ENCODE data around the gene KCTD11.
A peak's percentile ranks its signal among the peaks of the same experiment; 100 is the strongest.

The KCTD11 gene

GRCh38 chr17:7318121-7318860, 33.7 kb upstream of the KCTD11 start:
- TF ChIP-seq CTCF (IDR thresholded peaks at IDR 0.05; ENCODE audit: low read depth, low read length) = no peak
- no peak for DNase-seq
- Histone ChIP-seq H3K9me3 (ENCODE audit: severe bottlenecking) (no peaks in the 10 kb centered on the region), H3K4me3 (ENCODE audit: low read depth, low read length) (no peak overlapping the region), H3K36me3 (peaks cover 80% of the 10 kb centered on the region), H3K27ac (no peak overlapping the region), H3K27me3 (ENCODE audit: insufficient read depth, low read depth, severe bottlenecking) (no peaks in the 10 kb centered on the region)

- no peak overlapping the region for H3K27ac ChIP-seq
- no peak overlapping the region for H3K4me3 ChIP-seq (ENCODE audit: low read depth, low read length)
- no peaks in the 10 kb centered on the region for H3K27me3 ChIP-seq (ENCODE audit: insufficient read depth, low read depth, severe bottlenecking)
- DNase-seq = no peak
- TF ChIP-seq CTCF (IDR thresholded peaks at IDR 0.05; ENCODE audit: low read depth, low read length) = no peak
- no peaks in the 10 kb centered on the region for H3K9me3 ChIP-seq (ENCODE audit: severe bottlenecking)
- peaks cover 84% of the 10 kb centered on the region for H3K36me3 ChIP-seq
Observed at GRCh38 chr17:7321466-7321865, 30.5 kb upstream of the KCTD11 start.

GRCh38 chr17:7322520-7323194, 29.3 kb upstream of the KCTD11 start:
- Histone ChIP-seq H3K4me3 (ENCODE audit: low read depth, low read length) (no peak overlapping the region), H3K36me3 (peaks cover 78% of the 10 kb centered on the region), H3K27ac (no peak overlapping the region), H3K9me3 (ENCODE audit: severe bottlenecking) (no peaks in the 10 kb centered on the region), H3K27me3 (ENCODE audit: insufficient read depth, low read depth, severe bottlenecking) (no peaks in the 10 kb centered on the region)
- TF ChIP-seq CTCF (IDR thresholded peaks at IDR 0.05; ENCODE audit: low read depth, low read length) = no peak
- no peak for DNase-seq

GRCh38 chr17:7323731-7324437, 28.1 kb upstream of the KCTD11 start:
- peaks cover 66% of the 10 kb centered on the region for H3K36me3 ChIP-seq
- peak; percentile 71 for DNase-seq

GRCh38 chr17:7324438-7324779, 27.6 kb upstream of the KCTD11 start:
- peaks cover 64% of the 10 kb centered on the region for H3K36me3 ChIP-seq
- no peaks in the 10 kb centered on the region for H3K27me3 ChIP-seq (ENCODE audit: insufficient read depth, low read depth, severe bottlenecking)
- no peak overlapping the region for H3K4me3 ChIP-seq (ENCODE audit: low read depth, low read length)
- H3K27ac ChIP-seq = no peak overlapping the region
- DNase-seq = no peak
- TF ChIP-seq CTCF (IDR thresholded peaks at IDR 0.05; ENCODE audit: low read depth, low read length) = no peak
- no peaks in the 10 kb centered on the region for H3K9me3 ChIP-seq (ENCODE audit: severe bottlenecking)

More at GRCh38 chr17:7323731-7324437, 28.1 kb upstream of the KCTD11 start:
- Histone ChIP-seq H3K27me3 (ENCODE audit: insufficient read depth, low read depth, severe bottlenecking) (no peaks in the 10 kb centered on the region), H3K27ac (no peak overlapping the region), H3K9me3 (ENCODE audit: severe bottlenecking) (no peaks in the 10 kb centered on the region), H3K4me3 (ENCODE audit: low read depth, low read length) (no peak overlapping the region)
- TF ChIP-seq CTCF (IDR thresholded peaks at IDR 0.05; ENCODE audit: low read depth, low read length) = peak; percentile 99

Data from WERI-Rb-1 (cell line).